SK-N-SH treated with all-trans-retinoic acid at 6 μM for 48 hours (cell line): ENCODE measurements around the gene BTBD16.

Experiments used
- ATAC-seq: fragments of 200-7000 bp; cut with Tn5 transposase; 3 replicates; pipeline ENCODE4 v1.9.1; 2020; ENCODE audit warnings: mild to moderate bottlenecking, moderate library complexity
- BACH2 ChIP-seq: fragments of 250-450 bp; sonication (Bioruptor Pico); IDR thresholded peaks from 2 replicates; pipeline ENCODE4 v1.9.0; 2021; ENCODE audit warnings: mild to moderate bottlenecking, borderline replicate concordance
- CREB5 ChIP-seq: fragments of 250-450 bp; sonication (Bioruptor Pico); IDR thresholded peaks from 2 replicates; pipeline ENCODE4 v1.5.1; 2020; ENCODE audit warnings: low read depth, mild to moderate bottlenecking, moderate library complexity
- CSDC2 ChIP-seq: fragments of 250-450 bp; sonication (Bioruptor Pico); IDR thresholded peaks from 2 replicates; pipeline ENCODE4 v1.5.0; 2020; ENCODE audit warnings: mild to moderate bottlenecking, moderate library complexity
- CSRNP3 ChIP-seq: fragments of 250-450 bp; sonication (Bioruptor Pico); IDR thresholded peaks from 2 replicates; pipeline ENCODE4 v1.5.1; 2021; ENCODE audit warnings: mild to moderate bottlenecking, moderate library complexity
- ESRRG ChIP-seq: fragments of 250-450 bp; sonication (Bioruptor Pico); IDR thresholded peaks from 2 replicates; pipeline ENCODE4 v1.6.1; 2021; ENCODE audit warnings: mild to moderate bottlenecking
- GLIS3 ChIP-seq: fragments of 250-450 bp; sonication (Bioruptor Pico); IDR thresholded peaks from 2 replicates; pipeline ENCODE4 v1.5.0; 2020; ENCODE audit warnings: mild to moderate bottlenecking, moderate library complexity
- ISL1 ChIP-seq: fragments of 250-450 bp; sonication (Bioruptor Pico); IDR thresholded peaks from 2 replicates; pipeline ENCODE4 v2.1.2; 2022; ENCODE audit warnings: mild to moderate bottlenecking, moderate library complexity
- OSR1 ChIP-seq: fragments of 250-450 bp; sonication (Bioruptor Pico); IDR thresholded peaks from 2 replicates; pipeline ENCODE4 v1.8.0; 2022; ENCODE audit warnings: moderate library complexity, mild to moderate bottlenecking, inconsistent platforms
- POU6F1 ChIP-seq: fragments of 250-450 bp; sonication (Bioruptor Pico); IDR thresholded peaks from 2 replicates; pipeline ENCODE4 v1.8.0; 2021; ENCODE audit warnings: low read depth, mild to moderate bottlenecking, moderate library complexity, borderline replicate concordance
- PPARA ChIP-seq: fragments of 250-450 bp; sonication (Bioruptor Pico); IDR thresholded peaks from 2 replicates; pipeline ENCODE4 v1.5.0; 2020; ENCODE audit warnings: mild to moderate bottlenecking, borderline replicate concordance
- RARB ChIP-seq: fragments of 250-450 bp; sonication (Bioruptor Pico); IDR thresholded peaks from 2 replicates; pipeline ENCODE4 v1.8.0; 2021; ENCODE audit warnings: mild to moderate bottlenecking, moderate library complexity
- TCF4 ChIP-seq: fragments of 250-450 bp; sonication (Bioruptor Pico); IDR thresholded peaks from 2 replicates; pipeline ENCODE4 v1.8.0; 2021; ENCODE audit warnings: mild to moderate bottlenecking, moderate library complexity, borderline replicate concordance
- TOX ChIP-seq: fragments of 250-450 bp; sonication (Bioruptor Pico); IDR thresholded peaks from 2 replicates; pipeline ENCODE4 v1.8.0; 2021; ENCODE audit warnings: mild to moderate bottlenecking, moderate library complexity, borderline replicate concordance
- TSHZ2 ChIP-seq: fragments of 250-450 bp; sonication (Bioruptor Pico); IDR thresholded peaks from 2 replicates; pipeline ENCODE4 v1.5.0; 2020; ENCODE audit warnings: mild to moderate bottlenecking, moderate library complexity
- ZC3H10 ChIP-seq: fragments of 250-450 bp; sonication (Bioruptor Pico); IDR thresholded peaks from 2 replicates; pipeline ENCODE4 v1.5.1; 2021; ENCODE audit warnings: mild to moderate bottlenecking, moderate library complexity
- ZFP3 ChIP-seq: fragments of 250-450 bp; sonication (Bioruptor Pico); IDR thresholded peaks from 2 replicates; pipeline ENCODE4 v1.5.0; 2020; ENCODE audit warnings: mild to moderate bottlenecking, moderate library complexity
- ZFP30 ChIP-seq: fragments of 450-650 bp; formaldehyde crosslinking; IDR thresholded peaks from 2 replicates; pipeline ENCODE4 v1.5.0; 2022; ENCODE audit warnings: mild to moderate bottlenecking, moderate library complexity
- ZNF565 ChIP-seq: fragments of 450-650 bp; formaldehyde crosslinking; conservative IDR thresholded peaks from 2 replicates; pipeline ENCODE4 v1.5.0; 2020; ENCODE audit warnings: low read depth, mild to moderate bottlenecking, moderate library complexity
- ZNF8 ChIP-seq: fragments of 450-650 bp; formaldehyde crosslinking; IDR thresholded peaks from 2 replicates; pipeline ENCODE4 v1.5.0; 2020; ENCODE audit warnings: mild to moderate bottlenecking, moderate library complexity
- TF ChIP-seq, protein P1 (sequence below): fragments of 250-450 bp; sonication (Bioruptor Pico); IDR thresholded peaks from 2 replicates; pipeline ENCODE4 v1.8.0; 2020; ENCODE audit warnings: mild to moderate bottlenecking, moderate library complexity, borderline replicate concordance

Gene BTBD16

GRCh38 chr10:122254831-122255230, 16.3 kb upstream of the BTBD16 start (continued):
- no peak for TF ChIP-seq TSHZ2

- no peak for ATAC-seq
- TF ChIP-seq RARB (no peak), ZC3H10 (no peak), CREB5 (no peak), BACH2 (CRISPR knock-in tag) (no peak), OSR1 (no peak), CSDC2 (CRISPR knock-in tag) (no peak), GLIS3 (CRISPR knock-in tag) (no peak), PPARA (no peak), CSRNP3 (CRISPR knock-in tag) (no peak), ZFP30 (CRISPR knock-in tag) (no peak), ZNF565 (no peak), ISL1 (no peak), ZNF8 (no peak)
- TF ChIP-seq, protein P1, sequence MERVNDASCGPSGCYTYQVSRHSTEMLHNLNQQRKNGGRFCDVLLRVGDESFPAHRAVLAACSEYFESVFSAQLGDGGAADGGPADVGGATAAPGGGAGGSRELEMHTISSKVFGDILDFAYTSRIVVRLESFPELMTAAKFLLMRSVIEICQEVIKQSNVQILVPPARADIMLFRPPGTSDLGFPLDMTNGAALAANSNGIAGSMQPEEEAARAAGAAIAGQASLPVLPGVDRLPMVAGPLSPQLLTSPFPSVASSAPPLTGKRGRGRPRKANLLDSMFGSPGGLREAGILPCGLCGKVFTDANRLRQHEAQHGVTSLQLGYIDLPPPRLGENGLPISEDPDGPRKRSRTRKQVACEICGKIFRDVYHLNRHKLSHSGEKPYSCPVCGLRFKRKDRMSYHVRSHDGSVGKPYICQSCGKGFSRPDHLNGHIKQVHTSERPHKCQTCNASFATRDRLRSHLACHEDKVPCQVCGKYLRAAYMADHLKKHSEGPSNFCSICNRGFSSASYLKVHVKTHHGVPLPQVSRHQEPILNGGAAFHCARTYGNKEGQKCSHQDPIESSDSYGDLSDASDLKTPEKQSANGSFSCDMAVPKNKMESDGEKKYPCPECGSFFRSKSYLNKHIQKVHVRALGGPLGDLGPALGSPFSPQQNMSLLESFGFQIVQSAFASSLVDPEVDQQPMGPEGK (CRISPR knock-in tag): no peak
- TF ChIP-seq, all 23 proteins: peak for 0
These were observed 15.4 kb upstream of the BTBD16 start for GRCh38 chr10:122255509-122256301.

DNA sequence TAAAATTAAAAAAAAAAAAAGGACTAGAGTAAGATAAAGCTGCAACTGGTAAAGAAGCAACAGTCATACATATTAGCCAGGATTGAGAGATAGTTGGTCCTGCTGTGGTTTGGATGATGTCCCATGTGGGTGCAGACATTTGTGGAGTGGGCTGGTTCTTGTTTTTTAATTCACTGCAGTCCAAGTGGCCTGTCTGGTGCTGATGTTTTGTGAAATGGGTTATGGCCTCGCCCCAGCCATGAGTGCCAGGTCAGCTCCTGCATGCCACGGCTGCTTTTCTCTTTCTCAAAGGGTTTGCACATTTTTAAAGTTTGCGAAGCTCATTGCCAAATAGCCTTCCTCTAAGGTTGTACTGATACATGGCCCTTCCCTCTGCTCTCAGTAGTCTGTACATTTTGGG, 14.1 kb upstream of the BTBD16 start:
- no peak for TF ChIP-seq ESRRG (CRISPR knock-in tag)
- no peak for TF ChIP-seq ZNF565
- TF ChIP-seq TCF4 (CRISPR knock-in tag): no peak
- TF ChIP-seq TOX: no peak
- TF ChIP-seq OSR1: no peak
- TF ChIP-seq RARB: no peak
- TF ChIP-seq ZFP3 (CRISPR knock-in tag): no peak
- no peak for TF ChIP-seq PPARA
- no peak for TF ChIP-seq TSHZ2
- TF ChIP-seq, protein P1 (CRISPR knock-in tag): no peak
- TF ChIP-seq CREB5: no peak
- no peak for TF ChIP-seq POU6F1 (CRISPR knock-in tag)
- TF ChIP-seq ISL1: no peak

More for the DNA sequence above, 14.1 kb upstream of the BTBD16 start:
- no peak for ATAC-seq
